Stimulated activated CD4-positive, alpha-beta T cell treated with anti-CD3 and anti-CD28 coated beads, TNF-alpha, amount 100 ng/mL, for 24 hours (primary cell): ENCODE results near the gene MYCN.

Experiments used
- DNase-seq, 3 experiments: peaks; one replicate each; pipeline ENCODE4 v3.0.0-alpha.2; 2020; ENCODE audit warnings: low read depth in 3 of 3

The MYCN gene

DNA sequence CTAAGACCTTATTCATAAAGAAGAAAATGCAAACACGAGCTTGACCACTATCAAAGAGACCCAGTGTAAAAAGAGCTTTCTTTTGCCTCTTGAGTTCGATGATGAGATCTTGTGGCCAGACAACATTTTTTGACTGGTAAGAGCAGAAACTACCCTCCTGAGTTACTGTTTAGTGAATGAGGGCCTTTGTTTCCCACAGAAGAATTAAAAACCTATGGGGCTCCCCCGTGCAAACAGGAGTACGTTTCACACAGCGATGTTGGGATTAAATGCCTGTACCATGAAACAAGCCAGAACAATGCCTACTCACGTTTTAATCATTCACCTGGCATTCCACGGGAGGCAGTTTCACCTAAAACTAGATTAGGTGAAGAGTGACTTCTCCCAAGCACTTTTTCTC lies 36.0 kb downstream of the MYCN start:
- DNase-seq, result no peak

DNA sequence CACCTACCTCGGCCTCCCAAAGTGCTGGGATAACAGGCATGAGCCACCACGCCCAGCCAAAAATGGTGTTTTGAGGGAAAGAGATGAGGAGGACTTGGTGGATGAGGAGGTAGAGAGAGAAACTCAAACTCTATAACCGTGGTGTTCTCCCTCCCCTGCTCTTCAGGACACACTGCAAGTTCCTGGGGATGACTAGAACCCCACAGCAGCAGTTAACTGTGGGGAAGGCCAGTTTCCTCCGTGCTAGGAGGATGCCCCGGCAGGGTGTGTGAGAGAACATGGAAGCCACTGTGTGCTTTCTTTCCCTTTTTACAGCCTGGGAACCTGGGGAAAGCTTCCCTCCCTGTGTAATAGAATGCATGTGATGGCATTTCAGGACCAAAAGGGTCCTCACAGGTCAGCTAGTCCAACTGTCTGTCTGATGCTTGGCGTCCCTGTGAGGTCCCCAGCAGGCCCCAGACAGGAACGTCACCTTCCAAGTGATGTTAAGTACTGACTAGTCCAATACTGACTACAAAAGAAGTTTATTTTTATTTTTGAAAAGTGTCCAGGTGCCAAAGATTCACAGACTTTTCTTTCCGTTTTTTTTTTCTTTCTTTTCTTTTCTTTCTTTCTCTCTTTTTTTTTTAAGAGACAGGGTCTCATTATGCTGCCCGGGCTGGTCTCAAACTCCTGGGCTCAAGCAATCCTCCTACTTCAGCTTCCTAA lies 38.9 kb downstream of the MYCN start:
- no peak for DNase-seq

DNA sequence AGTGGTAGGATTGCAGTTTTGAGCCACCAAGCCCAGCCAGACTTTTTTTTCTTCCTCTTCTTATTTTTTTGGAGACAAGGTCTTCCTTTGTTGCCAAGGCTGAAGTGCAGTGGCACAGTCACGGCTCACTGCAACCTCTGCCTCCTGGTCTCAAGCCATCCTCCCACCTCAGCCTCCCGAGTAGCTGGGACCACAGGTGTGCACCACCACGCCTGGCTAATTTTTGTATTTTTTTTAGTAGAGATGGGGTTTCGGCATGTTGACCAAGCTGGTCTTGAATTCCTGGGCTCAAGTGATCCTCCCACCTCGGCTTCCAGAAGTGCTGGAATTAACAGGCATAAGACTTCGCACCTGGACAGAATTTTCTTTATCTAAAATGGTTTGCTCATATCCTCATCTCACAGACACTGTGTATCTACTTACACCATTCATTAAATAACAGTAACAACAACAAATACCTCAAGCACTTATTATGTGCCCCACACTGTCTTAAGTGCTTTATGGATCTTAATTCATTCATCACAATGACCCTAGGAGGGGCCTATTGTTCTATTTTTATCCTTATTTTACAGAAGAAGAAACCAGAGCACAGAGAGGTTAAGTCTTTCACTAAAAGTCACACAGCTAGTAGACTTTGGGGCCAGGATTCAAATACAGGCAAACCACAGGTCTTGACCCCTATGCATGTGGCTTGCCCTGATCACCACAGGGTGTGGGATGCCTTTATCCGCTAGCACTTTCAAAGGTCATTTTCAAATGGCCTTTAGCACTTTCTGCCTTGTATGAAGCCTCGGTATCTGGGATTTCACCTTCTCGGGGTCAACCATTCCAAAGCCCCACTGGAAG lies 39.6 kb downstream of the MYCN start:
- no peak for DNase-seq

DNA sequence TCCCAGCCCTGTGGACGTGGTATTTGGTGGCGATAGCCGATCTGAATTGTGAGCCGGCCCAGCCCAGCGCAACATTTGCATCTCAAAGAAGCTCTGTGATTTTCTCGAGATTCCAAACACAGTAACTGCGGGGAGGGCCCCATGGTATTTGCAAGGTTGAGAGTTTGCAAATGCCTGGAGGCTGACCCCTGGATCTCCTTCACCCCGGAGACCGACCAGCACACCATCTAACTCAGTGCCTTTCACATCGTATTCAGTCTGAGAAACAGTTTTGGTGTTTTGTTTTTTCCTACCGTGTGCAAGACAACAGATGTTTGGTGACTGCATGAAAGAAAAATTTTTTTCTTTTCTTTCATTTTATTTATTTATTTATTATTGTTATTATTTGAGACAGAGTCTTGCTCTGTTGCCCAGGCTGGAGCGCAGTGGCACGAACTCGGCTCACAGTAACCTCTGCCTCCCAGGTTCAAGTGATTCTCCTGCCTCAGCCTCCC lies 40.3 kb downstream of the MYCN start:
- DNase-seq, result no peak

DNA sequence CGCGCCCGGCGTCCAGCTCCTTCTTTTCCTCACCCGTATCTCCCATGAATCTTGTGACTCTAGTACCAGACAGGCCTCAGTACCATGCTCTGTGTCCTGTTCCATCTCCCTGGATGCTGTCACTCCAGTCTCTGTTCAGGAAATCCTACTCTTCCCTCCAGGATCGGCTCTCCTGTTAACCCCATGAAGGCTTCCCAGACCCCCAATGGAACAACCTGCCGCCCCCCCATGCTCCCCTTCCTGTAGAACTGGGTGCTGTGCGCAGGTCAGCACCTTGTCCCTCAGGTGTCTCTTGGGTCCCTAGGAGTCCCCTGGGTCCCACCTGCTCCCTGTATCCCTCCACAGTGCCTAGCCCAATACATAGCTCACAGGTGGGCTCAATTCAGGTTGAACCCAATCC lies 41.3 kb downstream of the MYCN start:
- DNase-seq, result no peak

DNA sequence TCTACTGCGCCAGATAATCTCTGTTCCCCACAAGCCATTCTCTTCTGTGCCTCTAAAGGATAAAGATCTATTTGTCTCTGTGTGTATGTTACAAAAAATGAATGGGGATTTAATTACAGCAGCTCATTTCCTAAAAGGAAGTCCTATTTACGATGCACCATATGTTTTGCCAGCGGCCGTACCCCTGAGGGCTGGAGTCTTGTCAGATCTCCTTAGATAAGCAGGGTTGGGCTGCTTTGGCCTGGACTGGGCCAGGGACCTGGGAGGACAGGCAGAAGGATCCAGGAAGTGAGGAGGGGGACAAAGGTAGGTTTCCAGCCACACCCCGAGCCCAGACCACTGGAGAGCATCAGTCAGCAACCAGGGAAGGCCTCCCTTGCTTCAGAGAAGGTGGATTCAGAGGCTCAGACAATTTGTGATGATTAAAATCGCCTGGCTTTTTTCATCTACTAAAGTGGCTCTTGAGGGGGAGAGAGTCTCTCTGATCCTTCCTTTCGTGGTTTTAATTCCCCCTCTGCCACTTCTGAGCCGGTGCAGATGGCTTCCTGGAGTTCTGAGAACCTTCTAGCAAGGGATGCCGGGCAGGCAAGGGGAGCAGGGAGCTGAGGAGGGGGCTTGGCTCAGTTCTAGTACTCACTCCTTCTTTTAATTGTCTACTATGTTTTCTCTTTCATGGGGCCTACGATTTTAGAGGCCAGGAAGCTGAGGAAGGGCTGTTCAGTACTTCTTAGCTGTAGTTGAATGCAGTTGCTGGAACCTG lies 42.1 kb downstream of the MYCN start:
- DNase-seq, result no peak

DNA sequence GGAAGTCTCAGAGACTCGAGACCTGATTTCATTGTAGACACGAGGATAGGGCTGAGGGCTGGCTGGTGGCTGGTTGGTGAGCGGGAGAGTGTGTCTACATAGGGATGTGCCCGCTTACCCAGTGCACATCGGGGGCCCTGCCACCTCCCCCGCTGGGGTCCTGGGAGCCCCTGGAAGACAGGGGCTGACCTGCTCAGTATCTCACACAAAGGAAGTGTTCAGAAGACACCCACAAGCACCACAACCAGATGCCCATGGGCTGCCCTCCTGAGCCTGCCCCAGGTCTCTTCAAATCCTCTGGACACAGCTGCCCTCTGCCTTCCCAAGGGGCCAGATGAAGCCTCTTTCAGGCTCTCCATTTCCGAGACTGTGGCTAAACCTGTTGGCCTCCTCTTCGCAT lies 43.1 kb downstream of the MYCN start:
- DNase-seq, result no peak

DNA sequence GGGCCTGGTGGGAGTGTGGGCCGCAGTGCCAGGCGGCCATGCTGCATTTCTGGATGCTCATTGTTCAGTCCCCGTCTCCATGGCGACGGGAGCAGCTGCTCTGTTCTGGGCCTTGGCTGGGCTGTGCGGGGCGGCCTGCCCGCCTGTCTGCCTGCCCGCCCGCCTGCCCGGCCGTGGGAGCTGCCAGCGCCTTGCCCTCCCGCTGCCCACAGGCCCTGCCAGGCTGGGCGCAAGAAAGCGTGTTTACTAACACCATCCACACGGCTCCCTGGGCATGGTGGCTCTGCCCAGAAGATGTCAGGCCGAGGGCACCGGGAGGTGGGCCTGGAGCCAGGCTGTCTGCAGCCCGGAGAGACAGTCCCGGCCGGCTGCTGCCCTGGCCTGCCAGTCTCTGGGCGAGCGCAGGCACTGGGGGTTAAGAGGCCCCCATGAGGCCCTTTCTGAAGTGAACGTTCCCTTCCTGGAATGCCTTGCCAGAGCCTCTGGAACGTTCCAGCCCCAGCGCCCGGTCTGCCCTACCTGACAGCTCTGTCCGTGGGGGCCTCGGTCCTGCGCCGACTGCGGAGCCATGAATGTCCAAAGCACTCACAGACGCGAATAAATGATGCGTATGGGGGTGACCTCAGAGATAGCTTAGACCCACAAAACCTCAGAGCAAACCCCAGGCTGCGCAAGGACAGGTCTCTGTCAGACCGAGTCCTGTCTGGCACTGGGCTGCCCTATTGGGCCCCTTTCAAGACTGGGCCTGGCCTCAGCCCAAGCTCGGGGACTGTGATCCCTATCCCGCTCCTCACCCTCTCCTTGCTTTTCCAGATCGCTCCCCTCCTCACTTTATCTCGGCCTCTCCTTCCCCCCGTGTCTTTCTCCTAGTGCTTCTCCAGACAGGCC lies 44.3 kb downstream of the MYCN start:
- no peak for DNase-seq

DNA sequence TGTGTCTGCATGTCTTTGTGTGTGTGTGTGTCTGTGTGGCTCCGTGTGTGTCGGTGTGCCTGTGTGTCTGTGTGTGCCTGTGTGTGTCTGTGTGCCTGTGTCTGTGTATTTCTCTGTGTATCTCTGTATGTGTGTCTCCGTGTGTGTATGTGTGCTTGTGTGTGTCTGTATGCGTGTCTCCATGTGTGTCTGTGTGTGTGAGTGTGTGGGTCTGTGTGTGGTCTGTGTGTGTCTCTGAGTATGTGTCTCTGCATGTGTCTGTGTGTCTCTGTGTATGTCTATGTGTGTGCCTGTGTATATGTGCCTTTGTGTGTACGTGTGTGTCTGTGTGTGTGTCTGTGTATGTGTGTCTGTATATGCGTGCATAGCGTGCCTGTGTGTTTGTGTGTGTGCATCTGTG lies 45.2 kb downstream of the MYCN start:
- no peak for DNase-seq

DNA sequence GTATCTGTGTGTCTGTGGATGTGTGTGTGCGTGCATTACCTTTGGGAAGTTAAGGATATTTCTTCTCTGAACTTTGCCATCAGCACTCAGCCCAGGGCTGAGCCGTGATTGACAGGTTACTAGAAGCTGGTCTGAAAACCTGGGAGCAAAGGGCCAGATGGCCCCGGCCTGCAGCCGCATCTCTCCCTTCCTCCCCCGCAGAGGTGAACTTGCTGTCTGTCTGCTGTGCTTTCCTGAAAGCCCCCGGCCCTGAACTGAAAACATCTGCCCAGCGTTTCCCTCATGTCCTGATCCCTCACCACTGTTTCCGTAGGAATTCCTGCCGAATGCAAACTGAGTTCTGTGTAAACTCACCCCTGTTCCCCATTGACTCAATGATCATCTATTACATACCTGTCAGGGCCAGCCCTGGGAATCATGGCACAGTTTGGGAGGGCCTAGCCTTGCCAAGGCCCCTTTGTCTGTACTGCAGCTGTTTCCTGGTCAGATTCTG lies 45.8 kb downstream of the MYCN start:
- no peak for DNase-seq

DNA sequence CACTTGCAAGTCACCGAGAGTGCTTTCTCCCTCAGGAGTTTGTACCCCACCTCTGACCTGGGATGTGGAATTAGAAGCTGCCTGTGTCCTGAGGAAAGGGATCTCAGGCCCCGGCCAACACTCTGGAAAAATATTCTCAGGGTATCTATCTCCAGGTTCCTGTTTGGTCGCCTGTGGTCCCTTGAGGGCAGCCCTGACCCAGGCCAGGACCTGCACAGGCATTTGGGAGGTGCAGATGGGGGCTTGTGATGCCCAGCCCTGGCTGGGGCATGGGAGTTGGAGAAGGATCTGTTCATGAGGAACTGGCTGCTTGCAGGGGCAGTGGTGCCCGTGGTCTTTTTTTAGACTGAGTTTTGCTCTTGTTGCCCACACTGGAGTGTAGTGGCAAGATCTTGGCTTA lies 46.3 kb downstream of the MYCN start:
- no peak for DNase-seq

DNA sequence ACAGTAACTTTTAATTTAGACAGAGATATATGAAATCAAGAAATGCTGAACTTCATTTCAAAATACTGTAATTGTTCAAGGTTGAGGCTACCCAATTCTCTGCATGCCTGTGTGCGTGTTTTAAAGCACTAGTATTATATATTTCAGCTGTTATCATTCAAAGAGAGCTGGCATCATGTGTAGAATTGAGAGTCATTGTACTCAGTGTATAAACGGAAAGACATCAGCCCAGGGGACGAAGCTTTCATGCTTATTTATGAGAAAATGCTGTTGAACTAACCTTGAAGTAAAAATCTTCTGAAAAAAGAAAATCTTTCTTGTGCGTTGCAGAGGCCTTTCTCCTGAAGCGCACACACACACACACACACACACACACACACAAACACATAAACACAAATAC lies 48.4 kb downstream of the MYCN start:
- no peak for DNase-seq

DNA sequence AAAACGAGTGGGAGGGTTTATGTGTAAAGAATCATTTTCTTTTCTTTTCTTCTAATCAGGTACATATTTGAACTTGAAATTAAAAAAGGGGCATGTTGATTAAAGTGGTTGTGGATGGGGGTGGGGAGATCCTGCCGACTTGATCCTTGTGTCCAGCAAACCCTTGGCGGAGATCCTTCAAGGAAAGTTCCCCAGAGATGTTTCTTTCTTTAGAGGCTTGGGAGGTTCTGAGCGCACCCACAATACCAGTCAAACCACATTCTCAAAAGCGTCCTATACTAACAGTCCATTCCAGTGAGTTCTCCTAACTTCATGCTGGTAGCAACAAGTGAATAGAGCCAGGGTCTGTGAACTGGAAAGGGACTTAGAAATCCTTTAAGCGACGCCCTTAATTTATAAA lies 49.2 kb downstream of the MYCN start:
- no peak for DNase-seq

DNA sequence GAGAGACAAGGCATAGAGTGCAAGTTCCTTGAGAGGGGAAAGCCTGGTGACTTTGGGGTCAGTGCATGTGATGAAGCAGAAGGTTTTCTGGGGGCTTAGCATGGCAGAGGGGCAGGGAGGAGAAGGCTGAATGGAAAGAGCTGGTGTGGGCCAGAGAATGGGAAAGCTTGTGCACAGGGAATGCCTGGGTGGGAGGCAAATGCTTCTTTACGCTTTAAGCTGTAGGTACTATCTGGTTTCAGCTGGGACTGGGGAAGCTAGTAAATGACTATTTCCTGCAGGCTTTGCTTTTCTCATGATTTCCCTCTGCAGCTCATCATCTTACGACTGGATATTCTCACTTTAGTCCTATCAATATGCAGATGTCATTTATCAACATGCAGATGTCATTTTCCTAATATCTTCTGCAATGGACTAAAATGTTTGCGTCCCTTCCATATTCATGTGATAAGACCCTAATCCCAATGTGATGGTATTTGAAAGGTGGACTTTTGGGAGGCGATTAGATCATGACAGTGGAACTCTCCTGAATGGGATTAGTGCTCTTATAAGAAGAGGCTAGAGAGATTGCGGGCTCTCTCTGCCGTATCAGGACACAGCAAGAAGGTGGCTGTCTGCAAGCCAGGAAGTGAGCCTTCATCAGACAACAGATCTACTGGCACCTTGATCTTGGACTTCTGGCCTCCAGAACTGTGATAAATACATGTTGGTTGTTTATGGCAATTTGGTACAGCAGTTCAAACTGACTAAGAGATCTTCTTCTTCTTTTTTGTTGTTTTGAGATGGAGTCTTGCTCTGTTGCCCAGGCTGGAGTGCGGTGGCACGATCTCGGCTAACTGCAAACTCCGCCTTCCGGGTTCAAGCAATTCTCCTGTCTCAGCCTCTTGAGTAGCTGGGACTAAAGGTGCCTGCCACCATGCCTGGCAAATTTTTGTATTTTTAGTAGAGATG lies 50.1 kb downstream of the MYCN start:
- no peak for DNase-seq

DNA sequence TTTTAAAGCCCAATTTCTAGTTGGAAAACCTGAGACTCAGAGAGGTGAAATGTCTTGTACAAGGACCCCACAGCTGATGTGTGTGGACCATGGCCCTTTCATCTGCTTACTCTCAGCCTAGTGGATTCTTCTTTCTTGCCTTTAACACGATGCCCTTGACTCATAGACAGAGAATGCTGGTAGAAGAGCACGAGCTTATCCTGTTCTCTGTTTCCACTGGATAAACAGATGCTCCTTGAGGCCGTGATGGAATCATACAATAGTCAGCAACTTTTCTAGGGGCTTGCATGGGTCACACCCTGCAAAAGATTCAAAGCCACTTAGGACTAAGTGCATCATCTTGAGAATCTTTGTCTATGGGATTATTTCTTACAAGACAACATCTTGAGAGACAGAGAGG lies 50.9 kb downstream of the MYCN start:
- no peak for DNase-seq

DNA sequence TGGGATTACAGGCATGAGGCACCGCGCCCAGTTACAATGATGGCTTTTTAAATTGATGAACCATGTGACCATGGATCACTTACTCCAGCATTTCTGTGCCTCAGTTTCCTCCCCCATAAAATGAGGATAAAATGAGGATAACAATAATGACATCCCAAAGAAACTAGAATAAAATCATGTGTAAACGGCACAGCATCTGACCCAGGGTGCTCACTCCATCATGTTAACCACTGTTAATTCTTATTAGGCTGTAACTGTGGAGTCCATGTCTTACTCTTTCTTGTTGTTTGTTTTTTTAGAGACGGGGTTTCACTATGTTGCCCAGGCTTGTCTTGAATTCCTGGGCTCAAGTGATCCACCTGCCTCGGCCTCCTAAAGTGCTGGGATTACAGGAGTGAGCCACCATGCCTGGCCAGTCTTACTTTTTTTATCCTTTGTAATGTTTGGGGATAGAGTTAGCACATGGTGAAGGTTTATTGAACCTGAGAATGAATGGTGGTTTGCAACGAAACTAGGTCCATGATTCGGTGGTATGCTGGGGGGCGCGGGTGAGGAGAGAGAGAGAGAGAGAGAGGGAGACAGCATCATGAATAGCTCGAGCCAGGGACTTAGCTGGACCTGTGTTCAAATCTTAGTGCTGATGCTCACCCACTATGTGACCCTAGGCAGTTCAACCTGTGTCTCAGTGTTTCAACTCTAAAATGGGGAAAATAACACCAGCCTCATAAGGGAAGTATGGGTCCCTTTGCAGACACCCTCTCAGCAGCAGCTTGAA lies 52.3 kb downstream of the MYCN start:
- DNase-seq, result no peak

DNA sequence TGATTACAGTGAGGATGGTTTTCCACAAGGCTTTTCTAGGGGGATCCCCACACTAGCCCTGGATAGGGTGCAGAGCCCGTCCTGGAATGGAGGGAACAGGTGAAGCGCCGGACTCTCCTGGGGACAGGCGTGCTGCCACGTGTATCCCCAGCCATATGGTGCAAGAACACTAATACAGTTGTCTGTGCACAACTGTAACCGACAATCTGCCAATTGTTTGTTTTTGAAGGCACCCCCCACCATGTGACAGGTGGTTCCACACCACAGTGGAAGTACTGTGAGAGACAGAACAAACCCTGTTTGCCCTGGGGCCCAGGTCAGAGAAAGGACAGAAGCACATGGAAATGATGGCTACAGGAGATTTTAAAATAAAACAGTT lies 52.9 kb downstream of the MYCN start:
- no peak for DNase-seq

DNA sequence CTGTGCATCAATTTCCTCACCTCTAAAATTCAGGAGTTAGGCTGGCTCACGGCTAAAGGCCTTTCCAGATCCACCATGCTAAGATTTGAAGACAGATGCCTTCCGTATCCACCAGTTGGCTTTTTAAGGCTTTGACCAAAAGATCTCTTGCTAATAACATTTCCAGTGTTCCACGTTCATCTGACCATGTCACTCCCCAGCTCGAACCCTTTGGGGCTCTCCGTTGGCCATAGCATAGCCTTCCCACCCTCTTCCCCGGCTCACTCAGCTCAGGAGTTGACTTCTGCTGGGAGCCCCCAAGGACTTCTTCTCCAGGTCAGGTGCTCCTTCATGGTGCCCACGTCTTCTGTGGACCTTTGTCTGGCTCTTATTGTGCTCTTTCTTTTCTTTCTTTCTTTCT lies 53.3 kb downstream of the MYCN start:
- no peak for DNase-seq

DNA sequence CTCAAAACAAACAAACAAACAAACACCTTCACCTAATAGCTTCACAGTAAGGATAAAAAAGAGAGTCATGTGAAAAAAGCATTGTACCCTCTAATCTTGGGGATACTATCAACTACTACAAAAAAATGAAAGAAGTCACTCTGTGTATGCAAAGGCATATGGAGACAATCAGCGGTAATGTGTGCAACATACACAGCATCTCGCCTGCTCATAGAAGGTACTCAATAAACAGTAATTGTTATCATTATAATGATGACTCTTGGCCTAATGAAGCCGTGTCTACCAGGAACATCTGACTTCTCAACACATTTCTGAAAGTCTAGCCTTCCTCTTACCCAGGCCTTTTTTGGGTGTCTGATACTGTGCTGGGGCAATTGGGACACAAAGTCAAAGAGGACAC lies 55.3 kb downstream of the MYCN start:
- DNase-seq, result no peak
